ENCODE measurements around the gene RPL27A.

RPL27A gene

DNA sequence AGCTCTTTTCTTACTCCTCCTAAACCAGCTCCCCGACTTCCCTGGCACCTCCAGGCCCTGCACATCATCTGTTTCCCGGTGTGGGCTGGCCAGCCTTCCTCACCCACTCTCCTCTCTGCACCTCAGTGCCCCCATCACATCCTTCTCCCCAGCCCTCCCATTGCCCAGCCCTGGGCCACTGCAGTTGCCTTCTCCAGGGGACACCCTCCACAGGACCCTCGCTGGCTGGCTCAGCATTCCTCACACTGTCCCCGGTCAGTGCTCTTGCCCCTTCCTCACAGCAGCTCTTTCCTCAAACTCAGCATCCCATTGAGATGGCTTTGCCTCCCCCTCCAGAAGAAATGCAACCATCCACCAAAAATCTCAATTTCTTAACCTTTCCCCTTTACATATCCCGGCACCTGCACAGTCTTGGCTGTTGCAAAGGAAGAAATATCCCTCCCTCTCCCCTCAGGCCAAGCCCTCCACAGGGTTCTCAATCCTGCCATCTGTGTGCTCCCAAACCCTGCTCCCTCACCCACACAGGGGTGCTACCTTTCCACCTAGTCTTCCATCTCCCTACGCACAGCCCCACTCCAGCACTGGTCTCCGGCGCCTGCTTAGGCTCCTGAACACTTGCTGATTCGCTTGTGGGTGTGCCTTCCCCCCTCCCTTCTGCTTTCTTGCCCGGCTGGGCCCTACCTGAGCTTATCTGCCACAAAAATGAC is 19.5 kb downstream of the RPL27A start:
- DNase-seq = no peak

DNA sequence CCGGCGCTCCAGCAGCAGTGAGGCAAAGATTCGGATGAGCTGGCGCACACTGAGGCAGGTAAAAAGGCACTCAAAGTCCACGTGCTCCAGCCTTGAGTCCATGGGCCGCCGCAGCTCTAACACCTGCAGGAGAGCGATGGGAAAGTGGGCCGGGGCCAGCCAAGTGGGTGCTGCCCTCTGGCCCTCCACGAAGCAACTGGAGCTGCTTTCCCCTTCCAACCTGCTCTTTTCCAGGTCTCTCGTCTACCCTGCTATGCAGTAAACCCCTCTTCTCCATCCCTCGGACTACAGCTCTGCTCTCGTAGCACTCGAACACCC is 20.0 kb downstream of the RPL27A start:
- no peak for DNase-seq

DNA sequence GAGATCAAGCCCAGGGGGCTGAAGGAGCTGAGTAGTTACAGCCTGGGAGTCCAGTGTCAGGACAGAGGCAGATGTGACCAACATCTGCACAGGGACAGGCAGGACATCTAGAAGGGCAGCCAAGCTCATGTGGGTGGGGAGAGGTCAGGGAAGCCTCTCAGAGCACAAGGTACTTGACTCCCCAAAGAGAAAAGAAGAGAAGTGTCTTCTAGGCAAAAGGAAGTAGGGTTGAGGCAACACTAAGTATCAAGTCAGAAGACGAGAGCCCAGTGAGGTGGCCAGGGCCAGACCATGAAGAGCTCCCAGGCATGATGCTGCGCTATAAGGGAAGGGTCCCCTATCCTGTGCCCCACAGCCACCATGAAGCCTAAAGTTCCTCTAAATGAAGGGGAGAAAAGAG is 21.5 kb downstream of the RPL27A start:
- no peak for DNase-seq

- no peak for DNase-seq
Measured at GRCh38 chr11:8705146-8705545, 22.6 kb downstream of the RPL27A start.

- no peak for DNase-seq
Measured at GRCh38 chr11:8706673-8707432, 24.3 kb downstream of the RPL27A start.

GRCh38 chr11:8707541-8708191 is 25.1 kb downstream of the RPL27A start:
- peak; percentile 55 for DNase-seq

- DNase-seq = peak; percentile 21
Measured at GRCh38 chr11:8709002-8709672, 26.5 kb downstream of the RPL27A start.

GRCh38 chr11:8709777-8710176 is 27.2 kb downstream of the RPL27A start:
- DNase-seq = no peak

DNA sequence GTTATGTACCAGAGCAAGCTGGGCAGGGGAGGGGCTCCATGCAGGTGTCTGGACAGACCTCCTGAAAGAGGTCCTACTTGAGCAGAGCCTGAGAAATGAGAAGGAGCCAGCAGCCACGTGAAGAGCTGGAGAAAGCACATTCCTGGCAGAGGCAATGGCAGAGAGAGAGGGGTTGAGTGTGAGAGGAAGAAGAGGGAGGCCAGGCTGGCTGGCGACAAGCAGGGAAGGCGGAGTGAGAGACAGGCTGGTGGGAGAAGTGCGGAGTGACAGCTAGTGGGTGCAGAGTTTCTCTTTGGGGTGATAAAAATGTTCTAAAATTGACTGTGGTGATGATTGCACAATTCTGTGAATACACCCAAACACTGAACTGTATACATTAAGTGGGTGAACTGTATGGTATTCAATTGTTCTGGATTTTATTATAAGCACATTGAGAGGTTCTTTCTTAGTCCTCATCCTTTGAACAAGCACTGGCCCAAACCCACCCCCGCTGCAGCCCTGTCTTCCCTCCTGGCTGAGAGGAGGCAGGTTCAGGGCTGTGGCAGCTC is 29.4 kb downstream of the RPL27A start:
- no peak for DNase-seq

DNA sequence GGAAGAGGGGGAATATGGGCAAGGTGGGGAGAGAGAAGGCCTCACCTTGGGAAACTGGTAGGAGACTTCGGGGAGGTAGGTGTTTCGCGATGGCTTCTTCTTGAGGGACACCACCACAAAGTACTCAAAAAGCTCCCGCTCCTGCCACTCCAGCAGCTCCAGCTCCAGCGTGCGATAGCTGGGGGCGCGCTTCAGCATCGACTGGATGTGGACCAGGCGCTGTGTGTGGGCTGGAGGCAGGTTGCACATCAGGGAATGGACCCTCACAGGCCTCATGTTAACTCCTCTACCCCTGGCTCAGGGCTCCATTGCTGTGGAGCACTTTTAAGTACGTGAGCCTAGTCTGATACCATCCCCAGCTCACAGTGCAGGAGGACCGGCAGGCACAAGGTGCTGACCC is 29.9 kb downstream of the RPL27A start:
- DNase-seq = no peak

- no peak for DNase-seq
Measured at GRCh38 chr11:8713760-8714454, 31.3 kb downstream of the RPL27A start.

GRCh38 chr11:8714622-8715225 is 32.1 kb downstream of the RPL27A start:
- no peak for DNase-seq

DNA sequence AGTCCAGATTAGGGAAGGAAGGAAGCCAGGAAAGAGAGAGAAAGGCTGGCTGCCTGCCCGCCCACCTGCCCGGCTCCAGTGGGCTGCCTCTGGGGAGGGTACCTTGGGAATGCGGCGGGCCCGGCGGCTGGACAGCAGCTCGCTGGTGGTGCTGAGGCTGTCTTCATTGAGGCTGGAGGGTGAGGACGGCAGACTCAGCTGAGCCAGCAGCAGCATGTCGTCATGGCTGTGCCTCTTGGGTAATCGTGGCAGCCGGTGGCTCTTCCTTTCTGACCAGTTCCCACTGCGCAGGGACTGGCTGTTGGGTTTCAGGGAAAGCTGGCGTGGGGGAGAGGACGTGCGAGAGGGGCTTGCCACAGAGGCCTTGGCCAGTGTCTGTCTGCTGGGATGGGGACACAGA is 32.9 kb downstream of the RPL27A start:
- DNase-seq = no peak

- DNase-seq = no peak
Measured at GRCh38 chr11:8717544-8717875, 34.9 kb downstream of the RPL27A start.

GRCh38 chr11:8717876-8718753 is 35.5 kb downstream of the RPL27A start:
- DNase-seq = peak; percentile 17

DNA sequence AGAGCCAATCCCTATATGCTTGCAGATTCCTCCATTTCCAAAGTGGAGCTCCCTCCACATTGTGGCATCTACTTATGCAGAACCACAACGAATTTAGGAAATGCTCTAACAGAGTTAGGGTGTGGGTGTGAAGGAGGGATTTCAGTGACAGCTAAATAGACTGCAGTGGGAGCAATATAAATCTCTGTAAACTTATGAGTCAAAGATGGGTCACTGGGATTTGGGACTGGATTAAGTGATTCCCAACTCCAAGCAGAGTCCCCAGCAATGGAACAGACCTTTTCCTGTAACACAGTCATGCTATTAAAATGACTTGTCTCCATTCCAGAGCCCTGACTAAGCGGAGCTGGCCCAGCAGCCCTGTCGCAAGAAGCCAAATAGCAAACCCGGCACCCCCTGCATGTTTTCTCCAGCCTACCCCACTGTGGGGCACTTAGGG is 36.6 kb downstream of the RPL27A start:
- DNase-seq = no peak

GRCh38 chr11:8719721-8720120 is 37.1 kb downstream of the RPL27A start:
- no peak for DNase-seq

DNA sequence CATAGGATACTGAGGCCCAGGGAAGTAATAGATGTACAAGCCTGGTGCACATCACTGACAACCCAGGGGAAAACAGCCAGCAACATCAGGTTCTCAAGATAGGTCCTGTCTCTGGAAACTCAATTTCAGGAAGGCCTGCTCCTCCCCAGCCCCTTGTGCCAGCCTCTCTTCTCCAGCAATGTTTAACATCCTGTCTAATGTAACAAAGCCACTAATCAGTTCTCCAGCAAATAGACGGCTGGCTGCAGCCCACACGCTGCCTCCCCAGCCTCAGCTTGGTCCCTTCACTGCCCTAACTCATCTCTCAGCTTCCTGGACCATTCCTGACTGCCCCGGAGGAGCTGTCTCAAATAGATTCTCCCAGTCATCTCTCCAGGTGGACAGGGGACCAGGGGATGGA is 37.8 kb downstream of the RPL27A start:
- DNase-seq = no peak

- no peak for DNase-seq
Measured at GRCh38 chr11:8720868-8721608, 38.4 kb downstream of the RPL27A start.

Data from midbrain (tissue), 1 donor.